HEK293 (cell line): ENCODE measurements around the gene DNMBP.

Experiments
- CTCF ChIP-seq: fragments of 450-650 bp; formaldehyde crosslinking; IDR thresholded peaks from 2 replicates; pipeline ENCODE4 v1.5.1; 2016; ENCODE audit warnings: missing biosample characterization, missing genetic modification characterization
- REST ChIP-seq: fragments of 450-650 bp; formaldehyde crosslinking; IDR thresholded peaks from 2 replicates; pipeline ENCODE4 v1.5.1; 2016; ENCODE audit warnings: missing biosample characterization, missing genetic modification characterization
- ZBTB1 ChIP-seq: fragments of 450-650 bp; formaldehyde crosslinking; IDR thresholded peaks from 2 replicates; pipeline ENCODE4 v1.5.1; 2016; ENCODE audit warnings: missing biosample characterization, missing genetic modification characterization
- ZBTB26 ChIP-seq: fragments of 450-650 bp; formaldehyde crosslinking; optimal IDR thresholded peaks from 2 replicates; pipeline ENCODE3; 2016; ENCODE audit warnings: missing biosample characterization, mild to moderate bottlenecking, missing genetic modification characterization
- ZNF10 ChIP-seq: fragments of 450-650 bp; formaldehyde crosslinking; IDR thresholded peaks from 2 replicates; pipeline ENCODE4 v1.5.1; 2017; ENCODE audit warnings: missing biosample characterization, missing genetic modification characterization
- ZNF148 ChIP-seq: fragments of 450-650 bp; formaldehyde crosslinking; IDR thresholded peaks from 2 replicates; pipeline ENCODE4 v1.5.0; 2017; ENCODE audit warnings: missing biosample characterization, missing genetic modification characterization, borderline replicate concordance
- ZNF274 ChIP-seq, 2 experiments: fragments of 200-500 bp in 1 of 2; fragments of 450-650 bp in 1 of 2; sonication (Bioruptor generic) in 1 of 2; formaldehyde crosslinking in 1 of 2; IDR thresholded peaks; 2 replicates each; pipeline versions ENCODE4 v1.5.1 to v1.6.1; 2014 to 2016; ENCODE audit warnings: borderline replicate concordance in 1 of 2, inconsistent platforms in 1 of 2, low read length in 1 of 2, missing biosample characterization in 1 of 2, missing genetic modification characterization in 1 of 2
- ZNF701 ChIP-seq: fragments of 450-650 bp; formaldehyde crosslinking; IDR thresholded peaks from 2 replicates; pipeline ENCODE4 v1.5.1; 2016; ENCODE audit warnings: missing biosample characterization, missing genetic modification characterization
- ZNF707 ChIP-seq: fragments of 450-650 bp; formaldehyde crosslinking; IDR thresholded peaks from 2 replicates; pipeline ENCODE4 v1.5.1; 2016; ENCODE audit warnings: missing biosample characterization, missing genetic modification characterization
- ZNF747 ChIP-seq: fragments of 450-650 bp; formaldehyde crosslinking; IDR thresholded peaks from 2 replicates; pipeline ENCODE4 v1.5.1; 2016; ENCODE audit warnings: missing biosample characterization, missing genetic modification characterization
- ZNF768 ChIP-seq: fragments of 450-650 bp; formaldehyde crosslinking; IDR thresholded peaks from 2 replicates; pipeline ENCODE4 v1.5.1; 2018; ENCODE audit warnings: missing biosample characterization, mild to moderate bottlenecking, missing genetic modification characterization
- ZNF791 ChIP-seq: fragments of 450-650 bp; formaldehyde crosslinking; IDR thresholded peaks from 2 replicates; pipeline ENCODE4 v1.5.1; 2016; ENCODE audit warnings: missing biosample characterization, missing genetic modification characterization
- TF ChIP-seq, protein P1 (sequence below): fragments of 450-650 bp; formaldehyde crosslinking; IDR thresholded peaks from 2 replicates; pipeline ENCODE4 v1.5.1; 2017; ENCODE audit warnings: missing biosample characterization, missing genetic modification characterization

GRCh38 chr10:99849057-99849456, 160.7 kb downstream of the DNMBP start:
- TF ChIP-seq ZBTB26 (no peak), CTCF (tag by site-specific recombination) (no peak), REST (tag by site-specific recombination) (no peak), ZNF10 (tag by site-specific recombination) (no peak), ZNF707 (tag by site-specific recombination) (no peak), ZNF701 (tag by site-specific recombination) (no peak), ZBTB1 (tag by site-specific recombination) (no peak), ZNF768 (tag by site-specific recombination) (no peak), ZNF747 (no peak), ZNF148 (tag by site-specific recombination) (no peak), ZNF791 (tag by site-specific recombination) (no peak), ZNF274 (IDR thresholded peaks at IDR 0.05; ENCODE audit: low read length) (no peak), ZNF274 (tag by site-specific recombination; IDR thresholded peaks at IDR 0.05; ENCODE audit: borderline replicate concordance) (no peak)
- TF ChIP-seq, protein P1, sequence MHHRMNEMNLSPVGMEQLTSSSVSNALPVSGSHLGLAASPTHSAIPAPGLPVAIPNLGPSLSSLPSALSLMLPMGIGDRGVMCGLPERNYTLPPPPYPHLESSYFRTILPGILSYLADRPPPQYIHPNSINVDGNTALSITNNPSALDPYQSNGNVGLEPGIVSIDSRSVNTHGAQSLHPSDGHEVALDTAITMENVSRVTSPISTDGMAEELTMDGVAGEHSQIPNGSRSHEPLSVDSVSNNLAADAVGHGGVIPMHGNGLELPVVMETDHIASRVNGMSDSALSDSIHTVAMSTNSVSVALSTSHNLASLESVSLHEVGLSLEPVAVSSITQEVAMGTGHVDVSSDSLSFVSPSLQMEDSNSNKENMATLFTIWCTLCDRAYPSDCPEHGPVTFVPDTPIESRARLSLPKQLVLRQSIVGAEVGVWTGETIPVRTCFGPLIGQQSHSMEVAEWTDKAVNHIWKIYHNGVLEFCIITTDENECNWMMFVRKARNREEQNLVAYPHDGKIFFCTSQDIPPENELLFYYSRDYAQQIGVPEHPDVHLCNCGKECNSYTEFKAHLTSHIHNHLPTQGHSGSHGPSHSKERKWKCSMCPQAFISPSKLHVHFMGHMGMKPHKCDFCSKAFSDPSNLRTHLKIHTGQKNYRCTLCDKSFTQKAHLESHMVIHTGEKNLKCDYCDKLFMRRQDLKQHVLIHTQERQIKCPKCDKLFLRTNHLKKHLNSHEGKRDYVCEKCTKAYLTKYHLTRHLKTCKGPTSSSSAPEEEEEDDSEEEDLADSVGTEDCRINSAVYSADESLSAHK (tag by site-specific recombination): no peak
